Common myeloid progenitor, CD34-positive (primary cell): ENCODE data around the gene SWI5.

ENCODE experiments used
- CTCF ChIA-PET: fragments of 350-600 bp; sonication (Branson Sonifier 250); formaldehyde crosslinking; loops from one replicate; lab custom pipeline; 2021; ENCODE audit warnings: antibody characterized with exemption; lab: Charles Lee
- POLR2A ChIA-PET: fragments of 350-600 bp; sonication (Branson Sonifier 250); formaldehyde crosslinking; loops from one replicate; lab custom pipeline; 2021; ENCODE audit warnings: antibody characterized with exemption; lab: Charles Lee
- DNase-seq, 3 donors: peaks; one replicate each; pipeline versions ENCODE4 v3.0.0 to v3.0.0-alpha.2; 2013
- H3K27ac ChIP-seq, 2 experiments: 1 replicate in 1 of 2; 2 replicates in 1 of 2; pipeline ENCODE4 v1.7.0; 2013; ENCODE audit warnings: inconsistent platforms in 2 of 2, low read length in 2 of 2, mild to moderate bottlenecking in 2 of 2, low read depth in 1 of 2, moderate library complexity in 1 of 2; ENCODE audit not compliant: severe bottlenecking in 2 of 2, insufficient read depth in 1 of 2, poor library complexity in 1 of 2
- H3K27me3 ChIP-seq, 5 experiments: replicated peaks in 2 of 5; 1 replicate in 3 of 5; 2 replicates in 2 of 5; pipeline versions ENCODE4 v1.6.1 to v1.7.0; 2013; ENCODE audit warnings: low read length in 4 of 5, mild to moderate bottlenecking in 2 of 5, moderate library complexity in 2 of 5, inconsistent platforms in 1 of 5; ENCODE audit not compliant: insufficient read depth in 5 of 5, control insufficient read depth in 4 of 5
- H3K36me3 ChIP-seq, 4 experiments: 1 replicate in 2 of 4; 2 replicates in 2 of 4; pipeline versions ENCODE4 v1.6.1 to v1.7.0; 2013; ENCODE audit warnings: low read length in 3 of 4, control low read depth in 1 of 4, mild to moderate bottlenecking in 1 of 4; ENCODE audit not compliant: control insufficient read depth in 4 of 4, insufficient read depth in 4 of 4
- H3K4me1 ChIP-seq, 4 experiments: 1 replicate in 3 of 4; 2 replicates in 1 of 4; pipeline versions ENCODE4 v1.6.1 to v1.7.1; 2013; ENCODE audit warnings: low read length in 3 of 4, mild to moderate bottlenecking in 3 of 4, control low read depth in 1 of 4, inconsistent platforms in 1 of 4, moderate library complexity in 1 of 4; ENCODE audit not compliant: control insufficient read depth in 4 of 4, insufficient read depth in 4 of 4; ENCODE audit errors: control extremely low read depth in 1 of 4
- H3K4me3 ChIP-seq, 7 experiments: 1 replicate in 4 of 7; 2 replicates in 3 of 7; pipeline versions ENCODE4 v1.5.1 to v1.7.0; 2013; ENCODE audit warnings: mild to moderate bottlenecking in 7 of 7, low read length in 6 of 7, moderate library complexity in 6 of 7, inconsistent platforms in 2 of 7, low read depth in 2 of 7, control low read depth in 1 of 7; ENCODE audit not compliant: insufficient read depth in 4 of 7, control insufficient read depth in 1 of 7; ENCODE audit errors: extremely low read depth in 1 of 7
- H3K9me3 ChIP-seq, 5 experiments: 1 replicate in 4 of 5; 2 replicates in 1 of 5; pipeline versions ENCODE4 v1.6.1 to v1.7.1; 2013; ENCODE audit warnings: low read length in 4 of 5, mild to moderate bottlenecking in 2 of 5, inconsistent platforms in 1 of 5, low read depth in 1 of 5, moderate library complexity in 1 of 5; ENCODE audit not compliant: control insufficient read depth in 4 of 5, insufficient read depth in 2 of 5; ENCODE audit errors: control extremely low read depth in 1 of 5
- WGBS: methylation state at CpG from one replicate; pipeline ENCODE4 v1.1.5; 2013; ENCODE audit not compliant: insufficient coverage; 5-methylcytosine and 5-hydroxymethylcytosine counted together

SWI5 gene

GRCh38 chr9:128304136-128304970 lies 28.3 kb downstream of the SWI5 start:
- H3K27me3 ChIP-seq = no peaks in the 10 kb centered on the region
- H3K4me1 ChIP-seq = no peaks in the 10 kb centered on the region
- POLR2A ChIA-PET = interaction anchor here (0.5 to 0.7 kb wide), 2 partner anchors 47 to 784 kb away, joined by 3 to 4 read pairs; no protein-coding TSS in a partner anchor
- H3K4me3 ChIP-seq = no peak overlapping the region
- CTCF ChIA-PET = interaction anchor here (0.8 to 1.1 kb wide), 2 partner anchors 9 kb away, joined by 4 read pairs; no protein-coding TSS in a partner anchor
- no peaks in the 10 kb centered on the region for H3K9me3 ChIP-seq
- DNase-seq = no peak
- H3K27ac ChIP-seq = no peak overlapping the region
- peaks cover 5 to 11% (median 7%) of the 10 kb centered on the region in 4 experiments for H3K36me3 ChIP-seq
- WGBS = 97% methylated on average over 4 of the region's 9 CpGs

GRCh38 chr9:128304971-128305288 lies 28.9 kb downstream of the SWI5 start:
- ChIA-PET POLR2A (interaction anchor here (0.7 kb wide), 1 partner anchor 783 kb away, joined by 3 read pairs; no protein-coding TSS in a partner anchor), CTCF (interaction anchor here (1.1 to 1.6 kb wide), 2 partner anchors 9 to 15 kb away, joined by 4 read pairs; no protein-coding TSS in a partner anchor)
- H3K4me1 ChIP-seq = no peaks in the 10 kb centered on the region
- no peak overlapping the region for H3K27ac ChIP-seq
- H3K9me3 ChIP-seq = no peaks in the 10 kb centered on the region
- no peak overlapping the region for H3K4me3 ChIP-seq
- peaks cover 6 to 17% (median 13%) of the 10 kb centered on the region in 4 experiments for H3K36me3 ChIP-seq
- DNase-seq = no peak
- no peaks in the 10 kb centered on the region for H3K27me3 ChIP-seq
- WGBS = 100% methylated on average over 3 of the region's 5 CpGs

GRCh38 chr9:128309551-128309950 lies 33.5 kb downstream of the SWI5 start:
- DNase-seq = no peak
- no peaks in the 10 kb centered on the region for H3K9me3 ChIP-seq
- H3K4me1 ChIP-seq = no peaks in the 10 kb centered on the region
- POLR2A ChIA-PET = no interaction called here
- no peaks in the 10 kb centered on the region for H3K27me3 ChIP-seq
- CTCF ChIA-PET = interaction anchor here (0.5 kb wide), 1 partner anchor 22 kb away, joined by 6 read pairs; no protein-coding TSS in a partner anchor
- no peak overlapping the region for H3K4me3 ChIP-seq
- 98% methylated on average over 12 of the region's 16 CpGs for WGBS
- peaks cover 12 to 44% (median 35%) of the 10 kb centered on the region in 4 experiments for H3K36me3 ChIP-seq
- H3K27ac ChIP-seq = no peak overlapping the region

- Histone ChIP-seq H3K9me3 (no peaks in the 10 kb centered on the region), H3K4me1 (no peaks in the 10 kb centered on the region), H3K27ac (no peak overlapping the region), H3K27me3 (no peaks in the 10 kb centered on the region), H3K4me3 (no peak overlapping the region), H3K36me3 (peaks cover 12 to 53% (median 41%) of the 10 kb centered on the region in 4 experiments)
- CTCF ChIA-PET = interaction anchor here (1.2 to 2.0 kb wide), 3 partner anchors 10 to 40 kb away, joined by 3 to 5 read pairs (median 3); no protein-coding TSS in a partner anchor
- POLR2A ChIA-PET = interaction anchor here (0.6 to 0.7 kb wide), 2 partner anchors 11 to 41 kb away, joined by 3 read pairs; no protein-coding TSS in a partner anchor
- DNase-seq = no peak
- 98% methylated on average over 9 of the region's 10 CpGs for WGBS
Observed at GRCh38 chr9:128310461-128310860, 34.4 kb downstream of the SWI5 start.

- ChIA-PET CTCF (no interaction called here), POLR2A (no interaction called here)
- DNase-seq = no peak
- H3K27ac ChIP-seq = no peak overlapping the region
- H3K27me3 ChIP-seq = no peaks in the 10 kb centered on the region
- H3K9me3 ChIP-seq = no peaks in the 10 kb centered on the region
- no peaks in the 10 kb centered on the region for H3K4me1 ChIP-seq
- 89% methylated on average over 3 of the region's 4 CpGs for WGBS
- H3K36me3 ChIP-seq = peaks cover 14 to 65% (median 49%) of the 10 kb centered on the region in 4 experiments
- no peak overlapping the region for H3K4me3 ChIP-seq
Observed at GRCh38 chr9:128314697-128315096, 38.6 kb downstream of the SWI5 start.

GRCh38 chr9:128316421-128316820 lies 40.3 kb downstream of the SWI5 start:
- POLR2A ChIA-PET = no interaction called here
- Histone ChIP-seq H3K27me3 (no peaks in the 10 kb centered on the region), H3K36me3 (peaks cover 11 to 48% (median 34%) of the 10 kb centered on the region in 4 experiments), H3K9me3 (no peaks in the 10 kb centered on the region), H3K27ac (no peak overlapping the region), H3K4me3 (no peak overlapping the region), H3K4me1 (peaks cover 3 to 4% (median 3%) of the 10 kb centered on the region in 4 experiments)
- DNase-seq = no peak
- 86% methylated on average over 6 of the region's 9 CpGs for WGBS
- CTCF ChIA-PET = no interaction called here

- no peaks in the 10 kb centered on the region for H3K9me3 ChIP-seq
- DNase-seq = no peak
- peaks cover 7 to 10% (median 9%) of the 10 kb centered on the region in 4 experiments for H3K4me1 ChIP-seq
- no peak overlapping the region for H3K4me3 ChIP-seq
- H3K36me3 ChIP-seq = peaks cover 11 to 46% (median 32%) of the 10 kb centered on the region in 4 experiments
- 89% methylated on average over 1 of the region's 2 CpGs for WGBS
- no peaks in the 10 kb centered on the region for H3K27me3 ChIP-seq
- POLR2A ChIA-PET = interaction anchor here (0.6 kb wide), 2 partner anchors 24 to 34 kb away, joined by 3 read pairs; no protein-coding TSS in a partner anchor
- CTCF ChIA-PET = no interaction called here
- no peak overlapping the region for H3K27ac ChIP-seq
Observed at GRCh38 chr9:128317629-128318028, 41.6 kb downstream of the SWI5 start.
